Osteocyte (in vitro differentiated cells): ENCODE results near the gene BEX2. TPM values are rescaled to one million over a fixed set of nuclear protein-coding genes. Genes with fewer than 3 reads are reported as not detected.

Experiments
- DNase-seq: peaks from one replicate; pipeline ENCODE4 v3.0.0; 2021; ENCODE audit warnings: mixed read lengths; ENCODE audit not compliant: unreplicated experiment; ENCODE audit errors: extremely low spot score
- H3K27ac Mint-ChIP-seq: one replicate; pipeline ENCODE4 v1.8.0; 2021; ENCODE audit warnings: mild to moderate bottlenecking, mixed read lengths; ENCODE audit not compliant: unreplicated experiment
- H3K27me3 Mint-ChIP-seq: one replicate; pipeline ENCODE4 v1.8.0; 2021; ENCODE audit warnings: mixed read lengths; ENCODE audit not compliant: unreplicated experiment
- H3K36me3 Mint-ChIP-seq: one replicate; pipeline ENCODE4 v1.8.0; 2021; ENCODE audit warnings: mixed read lengths; ENCODE audit not compliant: unreplicated experiment
- H3K4me1 Mint-ChIP-seq: one replicate; pipeline ENCODE4 v1.8.0; 2021; ENCODE audit warnings: mixed read lengths; ENCODE audit not compliant: unreplicated experiment
- H3K4me3 Mint-ChIP-seq: one replicate; pipeline ENCODE4 v1.8.0; 2021; ENCODE audit warnings: mild to moderate bottlenecking, moderate library complexity, mixed read lengths; ENCODE audit not compliant: unreplicated experiment
- H3K9me3 Mint-ChIP-seq: one replicate; pipeline ENCODE4 v1.8.0; 2021; ENCODE audit warnings: mixed read lengths; ENCODE audit not compliant: unreplicated experiment
- total RNA-seq: library from RNA; stranded (reverse); gene quantifications from 2 replicates; pipeline ENCODE4 v1.2.1, GENCODE V29; 2021
- TF ChIP-seq, protein P1 (sequence below): fragments of 200-600 bp; sonication (generic); IDR thresholded peaks from 2 replicates; pipeline ENCODE4 v1.5.0; 2021; ENCODE audit warnings: antibody characterized with exemption, mild to moderate bottlenecking, moderate library complexity

The BEX2 gene
- total RNA-seq, 1 donor from 2014 or later: 4.1 TPM

GRCh38 chrX:103304705-103305104, 6.1 kb downstream of the BEX2 start:
- Mint-ChIP-seq H3K4me1 (no peaks in the 10 kb centered on the region), H3K36me3 (no peaks in the 10 kb centered on the region), H3K27me3 (peaks cover 30% of the 10 kb centered on the region), H3K4me3 (no peak overlapping the region), H3K27ac (no peak overlapping the region), H3K9me3 (peaks cover 9% of the 10 kb centered on the region)
- no peak for DNase-seq
- TF ChIP-seq, protein P1, sequence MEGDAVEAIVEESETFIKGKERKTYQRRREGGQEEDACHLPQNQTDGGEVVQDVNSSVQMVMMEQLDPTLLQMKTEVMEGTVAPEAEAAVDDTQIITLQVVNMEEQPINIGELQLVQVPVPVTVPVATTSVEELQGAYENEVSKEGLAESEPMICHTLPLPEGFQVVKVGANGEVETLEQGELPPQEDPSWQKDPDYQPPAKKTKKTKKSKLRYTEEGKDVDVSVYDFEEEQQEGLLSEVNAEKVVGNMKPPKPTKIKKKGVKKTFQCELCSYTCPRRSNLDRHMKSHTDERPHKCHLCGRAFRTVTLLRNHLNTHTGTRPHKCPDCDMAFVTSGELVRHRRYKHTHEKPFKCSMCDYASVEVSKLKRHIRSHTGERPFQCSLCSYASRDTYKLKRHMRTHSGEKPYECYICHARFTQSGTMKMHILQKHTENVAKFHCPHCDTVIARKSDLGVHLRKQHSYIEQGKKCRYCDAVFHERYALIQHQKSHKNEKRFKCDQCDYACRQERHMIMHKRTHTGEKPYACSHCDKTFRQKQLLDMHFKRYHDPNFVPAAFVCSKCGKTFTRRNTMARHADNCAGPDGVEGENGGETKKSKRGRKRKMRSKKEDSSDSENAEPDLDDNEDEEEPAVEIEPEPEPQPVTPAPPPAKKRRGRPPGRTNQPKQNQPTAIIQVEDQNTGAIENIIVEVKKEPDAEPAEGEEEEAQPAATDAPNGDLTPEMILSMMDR: no peak

DNA sequence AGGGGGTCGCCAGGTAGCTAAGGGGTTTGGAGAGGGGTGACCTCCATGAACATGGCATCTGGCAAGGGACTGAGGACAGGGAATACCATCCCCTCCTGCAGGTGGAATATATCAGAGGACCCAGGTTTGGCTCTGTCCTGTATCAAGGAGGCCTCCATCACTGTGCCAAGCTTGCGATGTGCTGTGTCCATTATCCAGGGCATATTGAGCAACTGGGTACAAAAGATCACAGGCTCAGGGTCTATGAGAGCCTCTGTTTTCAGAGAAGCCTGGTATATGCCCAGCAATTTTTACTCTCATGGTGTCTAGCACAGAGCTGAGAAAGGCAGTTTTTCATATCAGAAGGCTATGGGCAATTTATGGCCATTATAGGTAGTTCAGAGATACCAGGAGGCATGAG, 17.7 kb downstream of the BEX2 start:
- no peaks in the 10 kb centered on the region for H3K4me1 Mint-ChIP-seq
- no peak overlapping the region for H3K27ac Mint-ChIP-seq
- peaks cover 4% of the 10 kb centered on the region for H3K9me3 Mint-ChIP-seq
- no peak for DNase-seq
- H3K36me3 Mint-ChIP-seq: no peaks in the 10 kb centered on the region
- no peak overlapping the region for H3K4me3 Mint-ChIP-seq
- TF ChIP-seq, protein P1: no peak
- H3K27me3 Mint-ChIP-seq: peaks cover 9% of the 10 kb centered on the region

DNA sequence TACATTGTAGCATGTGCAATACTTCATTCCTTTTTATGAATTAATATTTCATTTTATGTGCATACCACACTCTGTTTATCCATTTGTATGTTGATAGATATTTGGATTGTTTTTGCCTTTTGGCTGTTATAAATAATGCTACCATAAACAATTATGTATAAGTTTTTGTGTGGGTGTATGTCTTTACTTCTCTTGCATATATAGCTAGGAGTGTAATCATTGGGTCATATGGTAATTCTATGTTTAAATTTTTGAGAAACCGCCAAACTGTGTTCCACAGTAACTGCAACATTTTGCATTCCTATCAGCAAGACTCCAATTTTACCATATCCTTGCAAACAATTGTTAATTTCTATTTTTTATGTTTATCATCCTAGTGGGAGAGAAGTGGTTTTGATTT, 31.2 kb downstream of the BEX2 start:
- no peak for DNase-seq
- Mint-ChIP-seq H3K36me3 (no peaks in the 10 kb centered on the region), H3K9me3 (no peaks in the 10 kb centered on the region), H3K4me3 (no peak overlapping the region), H3K27me3 (peaks cover 43% of the 10 kb centered on the region), H3K4me1 (no peaks in the 10 kb centered on the region), H3K27ac (no peak overlapping the region)
- TF ChIP-seq, protein P1: no peak

GRCh38 chrX:103276581-103277002, 34.2 kb downstream of the BEX2 start, which contains the start of gene TCEAL5:
Gene TCEAL5, minus strand, starts transcription at chrX:103276750. Its CDS starts 2,187 bp downstream, at chrX:103274563.
- TF ChIP-seq, protein P1: no peak
- Mint-ChIP-seq H3K4me3 (no peak within 1 kb of the TSS), H3K27me3 (peaks cover 48% of the 10 kb centered on the region), H3K27ac (no peak within 1 kb of the TSS), H3K4me1 (no peaks in the 10 kb centered on the region), H3K36me3 (no peaks in the 10 kb centered on the region), H3K9me3 (no peaks in the 10 kb centered on the region)
- no peak for DNase-seq

DNA sequence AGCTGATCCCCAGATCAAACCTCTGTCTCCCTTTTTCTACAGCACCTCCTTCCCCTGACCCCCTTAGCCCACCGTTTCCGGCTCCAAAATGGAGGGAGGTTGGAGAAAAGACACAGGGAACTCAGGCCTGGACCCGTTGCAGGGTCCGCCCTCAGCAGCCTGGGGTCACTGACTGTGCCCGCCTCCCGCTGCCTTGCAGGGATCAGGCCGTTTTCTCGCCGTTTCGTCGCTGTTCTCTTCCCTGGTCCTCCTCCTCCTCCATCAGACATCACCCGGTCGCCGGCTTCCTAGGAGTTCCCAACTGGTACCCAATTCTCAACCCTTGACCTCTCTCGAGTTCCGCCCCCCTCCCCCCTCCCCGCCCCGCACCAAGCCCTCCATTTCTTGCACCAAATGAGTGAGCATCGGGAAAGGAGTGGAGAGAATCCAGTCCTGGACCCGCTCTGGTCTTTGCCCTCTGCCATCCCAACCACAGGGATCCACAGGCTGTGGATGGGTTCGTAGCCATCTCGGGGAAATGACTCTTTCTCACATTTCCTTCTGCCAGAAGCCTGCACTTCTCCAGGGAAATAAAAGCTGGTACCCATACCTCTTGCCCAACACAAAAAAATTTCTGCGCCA, 34.7 kb downstream of the BEX2 start:
- Mint-ChIP-seq H3K9me3 (no peaks in the 10 kb centered on the region), H3K4me3 (no peak overlapping the region), H3K4me1 (no peaks in the 10 kb centered on the region), H3K27ac (no peak overlapping the region), H3K36me3 (no peaks in the 10 kb centered on the region), H3K27me3 (peaks cover 50% of the 10 kb centered on the region)
- no peak for DNase-seq
- TF ChIP-seq, protein P1: no peak
